Measurements from ENCODE around the gene GRAMD1A. TPM values are rescaled to one million over a fixed set of nuclear protein-coding genes. Genes with fewer than 3 reads are reported as not detected.
"Not testable (repeated sequence)": the region's sequence is repeated elsewhere in the genome, so short reads cannot be mapped to it uniquely, and the experiment has no call there.

The GRAMD1A gene
- total RNA-seq, 4 donors from 2014 or later = 14.2 to 32.1 (median 21.6) TPM

GRCh38 chr19:34962687-34963572 lies 37.2 kb upstream of the GRAMD1A start:
- peak overlapping the region; percentile 85 to 100 (median 93) for H3K4me3 ChIP-seq
- no peak for DNase-seq
- TF ChIP-seq POLR2A (IDR thresholded peaks at IDR 0.05) = no peak
- no peak for TF ChIP-seq CTCF (IDR thresholded peaks at IDR 0.05)
- TF ChIP-seq POLR2AphosphoS5 (IDR thresholded peaks at IDR 0.05) = no peak
- no peak for TF ChIP-seq EP300 (IDR thresholded peaks at IDR 0.05; ENCODE audit: low read depth)
- H3K27me3 ChIP-seq = no peaks in the 10 kb centered on the region
- intact Hi-C loops (cut with DNase I; ENCODE audit: low total_unique reads) = no loop called here
- WGBS, 2 donors (ENCODE audit: low coverage in 1 of 2) = 30 to 34% methylated on average over 12 to 14 of the region's 14 CpGs
- in situ Hi-C loops (cut with MboI; ENCODE audit: low pct_ligation_motif_present in 1 of 4, low pct_unique_long_range_greater_than_20kb in 1 of 4, low sequenced_read_pairs in 3 of 4) = loop anchor here in 1 of 4 donors (10.0 kb wide), 1 partner anchor 52 kb away; no protein-coding TSS in a partner anchor
- peak overlapping the region; percentile 73 to 89 (median 80) for H3K27ac ChIP-seq
- peaks cover 7 to 21% (median 12%) of the 10 kb centered on the region in 4 donors for H3K4me1 ChIP-seq
- peaks cover 22 to 30% of the 10 kb centered on the region in 2 donors for H3K9me3 ChIP-seq
- H3K36me3 ChIP-seq = peaks cover 3 to 31% (median 23%) of the 10 kb centered on the region in 4 donors

GRCh38 chr19:34963573-34964406 lies 36.3 kb upstream of the GRAMD1A start, which contains the start of gene ZNF792:
ZNF792 (minus strand) TSS chr19:34964229; CDS start chr19:34963662, 567 bp downstream.
- 0 to 1% methylated on average over 1 to 44 of the region's 78 CpGs for WGBS, 2 donors (ENCODE audit: low coverage in 1 of 2)
- TF ChIP-seq POLR2AphosphoS5 (IDR thresholded peaks at IDR 0.05) = peak in 2 of 3 donors; percentile 28 to 36
- TF ChIP-seq EP300 (IDR thresholded peaks at IDR 0.05; ENCODE audit: low read depth) = no peak
- peak; percentile 21 for TF ChIP-seq POLR2A (IDR thresholded peaks at IDR 0.05)
- peak in 2 of 5 experiments; percentile 8 to 16 for TF ChIP-seq CTCF (IDR thresholded peaks at IDR 0.05)
- peak; percentile 73 for DNase-seq
- H3K36me3 ChIP-seq = peaks cover 3 to 23% (median 16%) of the 10 kb centered on the region in 4 donors
- H3K27ac ChIP-seq = peak within 1 kb of the TSS; percentile 73 to 89 (median 80)
- H3K4me3 ChIP-seq = peak within 1 kb of the TSS; percentile 85 to 100 (median 93)
- H3K9me3 ChIP-seq = peaks cover 13 to 21% of the 10 kb centered on the region in 2 donors
- intact Hi-C loops (cut with DNase I; ENCODE audit: low total_unique reads) (no loop called here), in situ Hi-C loops (cut with MboI; ENCODE audit: low pct_ligation_motif_present in 1 of 4, low pct_unique_long_range_greater_than_20kb in 1 of 4, low sequenced_read_pairs in 3 of 4) (loop anchor here in 1 of 4 donors (10.0 kb wide), 1 partner anchor 51 kb away; no protein-coding TSS in a partner anchor)
- peaks cover 7 to 21% (median 12%) of the 10 kb centered on the region in 4 donors for H3K4me1 ChIP-seq
- H3K27me3 ChIP-seq = no peaks in the 10 kb centered on the region

- H3K4me3 ChIP-seq = peak overlapping the region in 2 of 4 donors; percentile 90 to 100
- 55 to 80% methylated on average over 2 to 6 of the region's 6 CpGs for WGBS, 2 donors (ENCODE audit: low coverage in 1 of 2)
- peaks cover 5 to 14% of the 10 kb centered on the region in 2 donors for H3K9me3 ChIP-seq
- H3K36me3 ChIP-seq = peaks cover 0 to 14% (median 8%) of the 10 kb centered on the region in 4 donors
- H3K27ac ChIP-seq = no peak overlapping the region
- intact Hi-C loops (cut with DNase I; ENCODE audit: low total_unique reads) = no loop called here
- H3K4me1 ChIP-seq = peaks cover 7 to 21% (median 12%) of the 10 kb centered on the region in 4 donors
- DNase-seq = no peak
- in situ Hi-C loops (cut with MboI; ENCODE audit: low pct_ligation_motif_present in 1 of 4, low pct_unique_long_range_greater_than_20kb in 1 of 4, low sequenced_read_pairs in 3 of 4) = loop anchor here in 1 of 4 donors (10.0 kb wide), 1 partner anchor 50 kb away; no protein-coding TSS in a partner anchor
- no peaks in the 10 kb centered on the region for H3K27me3 ChIP-seq
- TF ChIP-seq EP300 (IDR thresholded peaks at IDR 0.05; ENCODE audit: low read depth) = no peak
- no peak for TF ChIP-seq CTCF (IDR thresholded peaks at IDR 0.05)
- TF ChIP-seq POLR2A (IDR thresholded peaks at IDR 0.05) = no peak
- no peak for TF ChIP-seq POLR2AphosphoS5 (IDR thresholded peaks at IDR 0.05)
These were observed 35.5 kb upstream of the GRAMD1A start for GRCh38 chr19:34964598-34964997.

- H3K9me3 ChIP-seq; intact Hi-C loops (cut with DNase I; ENCODE audit: low total_unique reads); DNase-seq; H3K4me3 ChIP-seq; H3K27me3 ChIP-seq; H3K36me3 ChIP-seq; H3K27ac ChIP-seq: not testable (repeated sequence)
- H3K4me1 ChIP-seq = peaks cover 7 to 21% (median 12%) of the 10 kb centered on the region in 4 donors
- in situ Hi-C loops (cut with MboI; ENCODE audit: low pct_ligation_motif_present in 1 of 4, low pct_unique_long_range_greater_than_20kb in 1 of 4, low sequenced_read_pairs in 3 of 4) = loop anchor here in 1 of 4 donors (10.0 kb wide), 1 partner anchor 49 kb away; no protein-coding TSS in a partner anchor
- 53 to 81% methylated on average over 2 to 5 of the region's 5 CpGs for WGBS, 2 donors (ENCODE audit: low coverage in 1 of 2)
These were observed 34.6 kb upstream of the GRAMD1A start for GRCh38 chr19:34965505-34965904.

Data from transverse colon (tissue), 4 donors.